K562 (cell line): ENCODE data around the gene VMP1. TPM values are rescaled to one million over a fixed set of nuclear protein-coding genes. Genes with fewer than 3 reads are reported as not detected.

Source experiments
- ATAC-seq: fragments of 200-7000 bp; cut with Tn5 transposase; 3 replicates; pipeline ENCODE4 v1.9.1; 2020; ENCODE audit warnings: moderate library complexity
- BruUV-seq: library from RNA; stranded (reverse); fragments of 400-500 nt; replicated peaks from 2 replicates; lab custom pipeline; 2021; lab: Mats Ljungman, UMichigan
- CTCF ChIA-PET: fragments of 300-600 bp; formaldehyde crosslinking; extraction: SDS; loops from one replicate; lab custom pipeline; 2021; ENCODE audit warnings: low intra/inter-chr PET ratio; lab: Yijun Ruan, JAX
- POLR2A ChIA-PET: fragments of 300-600, 350-650 bp; sonication (Branson Sonifier 250); formaldehyde crosslinking; extraction: SDS; loops from one replicate; lab custom pipeline; 2021; ENCODE audit warnings: antibody characterized with exemption, inconsistent platforms; lab: Yijun Ruan, JAX
- DNase-seq, 4 experiments: peaks; one replicate each; pipeline versions ENCODE4 v3.0.0 to v3.0.0-alpha.2; 2011 to 2018; ENCODE audit warnings: low spot score in 3 of 4, mixed read lengths in 3 of 4; ENCODE audit errors: extremely low read depth in 1 of 4
- FAIRE-seq: peaks from 2 replicates; lab custom pipeline; 2011; peaks lifted over from hg19 to GRCh38; lab: Jason Lieb, UNC
- H2AFZ ChIP-seq: 2 replicates; pipeline ENCODE4 v1.6.0; 2011; ENCODE audit warnings: low read depth, low read length, control low read depth, inconsistent platforms
- H3K27ac ChIP-seq: fragments of 200-600 bp; 3 replicates; pipeline ENCODE4 v1.8.0; 2011; ENCODE audit warnings: low read depth, mild to moderate bottlenecking, control low read depth, inconsistent platforms, low read length, moderate library complexity, mixed read lengths; ENCODE audit errors: extremely low read depth
- H3K27me3 ChIP-seq, 2 experiments: fragments of 300-600 bp in 1 of 2; 2 replicates in 1 of 2; 3 replicates in 1 of 2; pipeline versions ENCODE4 v1.6.0 to v1.8.0; 2011; ENCODE audit warnings: inconsistent platforms in 2 of 2, low read length in 2 of 2, mild to moderate bottlenecking in 1 of 2, mixed read lengths in 1 of 2, moderate library complexity in 1 of 2; ENCODE audit not compliant: control insufficient read depth in 2 of 2, insufficient read depth in 2 of 2
- H3K36me3 ChIP-seq: fragments of 300-600 bp; 3 replicates; pipeline ENCODE4 v1.8.0; 2011; ENCODE audit warnings: mild to moderate bottlenecking, low read length, inconsistent platforms; ENCODE audit not compliant: control insufficient read depth, insufficient read depth
- H3K4me1 ChIP-seq, 2 experiments: fragments of 200-600 bp in 1 of 2; replicated peaks in 1 of 2; 2 replicates in 1 of 2; 3 replicates in 1 of 2; pipeline versions ENCODE4 v1.5.1 to v1.8.0; 2011; ENCODE audit warnings: inconsistent platforms in 2 of 2, low read length in 2 of 2, mild to moderate bottlenecking in 1 of 2, mixed read lengths in 1 of 2, moderate library complexity in 1 of 2; ENCODE audit not compliant: control insufficient read depth in 2 of 2, insufficient read depth in 2 of 2
- H3K4me2 ChIP-seq: 2 replicates; pipeline ENCODE4 v1.6.1; 2011; ENCODE audit warnings: low read length, control low read depth, inconsistent platforms, mixed read lengths; ENCODE audit not compliant: insufficient read depth
- H3K4me3 ChIP-seq: fragments of 200-600 bp; sonication (generic), shearing (Covaris generic); 2 replicates; pipeline ENCODE4 v1.5.1; 2016; ENCODE audit warnings: control low read depth, inconsistent platforms
- H3K79me2 ChIP-seq: fragments of 200-600 bp; 3 replicates; pipeline ENCODE4 v1.8.0; 2011; ENCODE audit warnings: low read length, inconsistent platforms; ENCODE audit not compliant: control insufficient read depth, insufficient read depth
- H3K9ac ChIP-seq, 2 experiments: 2 replicates each; pipeline versions ENCODE4 v1.6.0 to v1.6.1; 2011; ENCODE audit warnings: low read depth in 2 of 2, low read length in 2 of 2, control low read depth in 1 of 2, inconsistent platforms in 1 of 2, mild to moderate bottlenecking in 1 of 2, mixed read lengths in 1 of 2; ENCODE audit not compliant: insufficient read depth in 1 of 2
- H3K9me1 ChIP-seq: one replicate; pipeline ENCODE4 v1.6.0; 2011; ENCODE audit warnings: inconsistent platforms, mild to moderate bottlenecking, low read length, moderate library complexity; ENCODE audit not compliant: control insufficient read depth, insufficient read depth
- H3K9me3 ChIP-seq: replicated peaks from 2 replicates; pipeline ENCODE4 v1.5.1; 2011; ENCODE audit warnings: low read depth, low read length, inconsistent platforms; ENCODE audit not compliant: control insufficient read depth, insufficient read depth
- H4K20me1 ChIP-seq: replicated peaks from 2 replicates; pipeline ENCODE4 v1.6.1; 2011; ENCODE audit warnings: low read length, inconsistent platforms, mixed read lengths; ENCODE audit not compliant: control insufficient read depth, insufficient read depth
- ATF3 ChIP-seq, 2 experiments: fragments of 450-650 bp in 1 of 2; sonication (generic) in 1 of 2; formaldehyde crosslinking in 1 of 2; IDR thresholded peaks in 1 of 2; conservative IDR thresholded peaks in 1 of 2; 2 replicates each; pipeline versions ENCODE4 v1.6.1 to v1.8.1; 2016 to 2023; ENCODE audit warnings: mild to moderate bottlenecking in 2 of 2, moderate library complexity in 2 of 2, inconsistent platforms in 1 of 2, missing genetic modification reagents in 1 of 2
- CBX2 ChIP-seq: fragments of 200-600 bp; sonication (generic); IDR thresholded peaks from one replicate; pipeline ENCODE4 v1.6.1; 2012; ENCODE audit warnings: mild to moderate bottlenecking, low read length, inconsistent platforms; ENCODE audit not compliant: insufficient read depth, poor library complexity, severe bottlenecking
- CREB1 ChIP-seq, 2 experiments: sonication (generic) in 1 of 2; formaldehyde crosslinking in 1 of 2; IDR thresholded peaks; 2 replicates each; pipeline versions ENCODE4 v1.6.1 to v1.8.0; 2012 to 2022; ENCODE audit warnings: inconsistent platforms in 1 of 2, mild to moderate bottlenecking in 1 of 2, missing genetic modification reagents in 1 of 2, moderate library complexity in 1 of 2
- E2F4 ChIP-seq: sonication (generic); formaldehyde crosslinking; IDR thresholded peaks from 2 replicates; pipeline ENCODE4 v1.8.0; 2022; ENCODE audit warnings: mild to moderate bottlenecking, low read depth, missing genetic modification reagents
- FOXK2 ChIP-seq, 2 experiments: fragments of 450-650 bp; IDR thresholded peaks in 1 of 2; conservative IDR thresholded peaks in 1 of 2; 2 replicates each; pipeline ENCODE4 v1.6.1; 2016; ENCODE audit warnings: low read depth in 2 of 2, mild to moderate bottlenecking in 1 of 2
- GABPA ChIP-seq: fragments of 200-800 bp; sonication (Bioruptor generic); conservative IDR thresholded peaks from 2 replicates; pipeline ENCODE4 v1.6.1; 2016; ENCODE audit warnings: low read depth, missing genetic modification characterization, missing compliant biosample characterization
- GTF2F1 ChIP-seq: IDR thresholded peaks from 2 replicates; pipeline ENCODE4 v1.6.1; 2011; ENCODE audit warnings: low read depth, low read length, improper control_type of control experiment
- HNRNPK ChIP-seq: fragments of 200-400 bp; formaldehyde crosslinking; IDR thresholded peaks from one replicate; pipeline ENCODE4 v1.6.1; 2018; ENCODE audit warnings: mild to moderate bottlenecking, low read depth, low read length; ENCODE audit not compliant: poor library complexity, severe bottlenecking
- MAFK ChIP-seq: IDR thresholded peaks from 2 replicates; pipeline ENCODE4 v1.6.1; 2011; ENCODE audit warnings: low read length, improper control_type of control experiment
- MTA3 ChIP-seq: fragments of 450-650 bp; formaldehyde crosslinking; IDR thresholded peaks from 2 replicates; pipeline ENCODE4 v1.6.1; 2017; ENCODE audit warnings: mild to moderate bottlenecking, borderline replicate concordance
- NFE2L1 ChIP-seq: fragments of 450-650 bp; IDR thresholded peaks from 2 replicates; pipeline ENCODE4 v1.6.1; 2016; ENCODE audit warnings: missing genetic modification characterization, low read depth, mild to moderate bottlenecking, missing compliant biosample characterization, moderate library complexity, borderline replicate concordance
- USF2 ChIP-seq: sonication (generic); formaldehyde crosslinking; IDR thresholded peaks from 2 replicates; pipeline ENCODE4 v1.5.0; 2020; ENCODE audit warnings: missing genetic modification reagents
- WGBS: fragments of 100-300 bp; shearing (Covaris generic); methylation state at CpG from one replicate; pipeline ENCODE4 v1.1.6; 2016; ENCODE audit warnings: low coverage, mixed read lengths; ENCODE audit not compliant: insufficient coverage; ENCODE audit errors: missing lambda C conversion rate; 5-methylcytosine and 5-hydroxymethylcytosine counted together
- in situ Hi-C: fragments of 300-500 bp; cut with MboI; formaldehyde crosslinking; loops from 4 replicates; pipeline ENCODE4 v1.15.0; 2018; ENCODE audit warnings: inconsistent platforms, mixed read lengths
- intact Hi-C: fragments of 100-400 bp; cut with micrococcal nuclease; formaldehyde crosslinking; loops from 2 replicates; pipeline ENCODE4 v1.14.2; 2022
- polyA plus RNA-seq, 8 experiments: library from polyadenylated mRNA; depleted of rRNA in 4 of 8; stranded (reverse) in 5 of 8; unstranded in 3 of 8; fragments of >200 nt; fragmentation: Nextera tagmentation in 2 of 8; fragmentation: Illumina TruSeq in 1 of 8; extraction: Ambion mirVana in 2 of 8; extraction: Trizol in 1 of 8; gene quantifications; 2 replicates each; pipeline versions ENCODE4 v1.2.1 to v1.2.3, GENCODE V29; 2011 to 2014; ENCODE audit warnings: inconsistent platforms in 1 of 8, missing spikeins in 1 of 8
- total RNA-seq, 7 experiments: library from RNA; depleted of rRNA in 6 of 7; stranded (reverse); fragments of >200 nt in 6 of 7; fragmentation: Illumina TruSeq in 2 of 7; extraction: Trizol in 2 of 7; gene quantifications; 2 replicates each; pipeline versions ENCODE4 v1.2.1 to v1.2.3, GENCODE V29; 2011 to 2021; ENCODE audit warnings: low replicate concordance in 1 of 7

Gene VMP1
- total and polyA plus RNA-seq, 9 of the 15 experiments (the other 6 are each of a cell fraction or from before 2014, with no cell fraction given): 123 to 304 (median 151) TPM

GRCh38 chr17:59719526-59719925 lies 12.1 kb downstream of the VMP1 start (continued):
- TF ChIP-seq HNRNPK: no peak
- no peak for TF ChIP-seq MTA3
- TF ChIP-seq GABPA: no peak
- no peak for TF ChIP-seq E2F4 (CRISPR knock-in tag)
- TF ChIP-seq, all 486 proteins: peak for 0

- TF ChIP-seq FOXK2 (conservative IDR thresholded peaks at IDR 0.05 in 1 of 2, IDR thresholded peaks at IDR 0.05 in 1 of 2; ENCODE audit: low read depth in 2 of 2): no peak
- TF ChIP-seq CREB1 (IDR thresholded peaks at IDR 0.05): no peak
- no peak for TF ChIP-seq CREB1 (CRISPR knock-in tag; IDR thresholded peaks at IDR 0.05)
- TF ChIP-seq GTF2F1: no peak
- no peak for TF ChIP-seq MAFK
- no peak for TF ChIP-seq CBX2
- no peak for TF ChIP-seq ATF3 (IDR thresholded peaks at IDR 0.05)
- TF ChIP-seq ATF3 (CRISPR knock-in tag; conservative IDR thresholded peaks at IDR 0.05): no peak
- TF ChIP-seq USF2 (CRISPR knock-in tag): no peak
- TF ChIP-seq NFE2L1 (tag): no peak
- POLR2A ChIA-PET: interaction anchor here (0.8 to 0.9 kb wide), 2 partner anchors 11 to 21 kb away, joined by 3 read pairs; no protein-coding TSS in a partner anchor
- no peaks in the 10 kb centered on the region for H4K20me1 ChIP-seq
- peaks cover 3% of the 10 kb centered on the region in 2 experiments; a peak in 2 of 5 replicates for H3K4me1 ChIP-seq
- H3K36me3 ChIP-seq: no peaks in the 10 kb centered on the region; the same call in 2 of the 3 replicates
- H3K4me3 ChIP-seq: no peak overlapping the region
- ATAC-seq (peak; percentile 37; the same call in 2 of the 3 replicates), DNase-seq (no peak), FAIRE-seq (no peak)
- H3K4me2 ChIP-seq: no peak overlapping the region
- WGBS: 79% methylated on average over 4 of the region's 4 CpGs
- H3K9me3 ChIP-seq: no peaks in the 10 kb centered on the region
- in situ Hi-C loops: no loop called here
- H3K9me1 ChIP-seq: no peaks in the 10 kb centered on the region
- intact Hi-C loops: no loop called here
- H3K79me2 ChIP-seq: peaks cover 79% of the 10 kb centered on the region
- no peaks in the 10 kb centered on the region for H3K27me3 ChIP-seq
- CTCF ChIA-PET: no interaction called here
- no peak overlapping the region for H3K9ac ChIP-seq
- no peak overlapping the region for H2AFZ ChIP-seq
- BruUV-seq: no TSS peak
- no peak overlapping the region for H3K27ac ChIP-seq
Measured at GRCh38 chr17:59722623-59723022, 15.2 kb downstream of the VMP1 start.
